ENCODE results near the gene TMEM247. TPM values are rescaled to one million over a fixed set of nuclear protein-coding genes. Genes with fewer than 3 reads are reported as not detected.
A peak's percentile ranks its signal among the peaks of the same experiment; 100 is the strongest.

Gene TMEM247
- total and polyA plus RNA-seq, 10 of the 15 experiments (the other 5 are each of a cell fraction or from before 2014, with no cell fraction given), result not detected

- Histone ChIP-seq H3K79me2 (ENCODE audit: control insufficient read depth, insufficient read depth, low read length) (no peaks in the 10 kb centered on the region), H3K27me3 (replicated peaks in 1 of 2; ENCODE audit: control insufficient read depth in 2 of 2, insufficient read depth in 2 of 2, low read length in 1 of 2) (no peaks in the 10 kb centered on the region), H3K4me1 (ENCODE audit: control insufficient read depth, insufficient read depth, low read length) (peaks cover 28% of the 10 kb centered on the region), H3K4me2 (ENCODE audit: control insufficient read depth, insufficient read depth) (no peak overlapping the region), H4K20me1 (ENCODE audit: control insufficient read depth, insufficient read depth) (no peaks in the 10 kb centered on the region; the same call in 1 of the 2 replicates), H3K36me3 (ENCODE audit: control insufficient read depth in 2 of 2, insufficient read depth in 2 of 2, low read length in 1 of 2) (no peaks in the 10 kb centered on the region), H2AFZ (ENCODE audit: control insufficient read depth, low read depth, low read length) (no peak overlapping the region), H3K9me3 (replicated peaks; ENCODE audit: control insufficient read depth, insufficient read depth, low read length) (no peaks in the 10 kb centered on the region), H3K9ac (ENCODE audit: control insufficient read depth, insufficient read depth, low read length) (no peak overlapping the region), H3K4me3 (no peak overlapping the region), H3K27ac (ENCODE audit: control insufficient read depth, insufficient read depth) (no peak overlapping the region)
- no peak for FAIRE-seq
- ChIA-PET POLR2A (interaction anchor here (0.6 kb wide), 1 partner anchor 13 kb away, joined by 4 read pairs; no protein-coding TSS in a partner anchor), RAD21 (ENCODE audit: unreplicated experiment) (interaction anchor here (1.0 to 1.7 kb wide), 2 partner anchors 48 to 164 kb away, joined by 4 to 5 read pairs; no protein-coding TSS in a partner anchor), CTCF (interaction anchor here (1.4 kb wide), 1 partner anchor 163 kb away, joined by 7 read pairs; no protein-coding TSS in a partner anchor), SMC1A (ENCODE audit: uncharacterized antibody, unreplicated experiment) (interaction anchor here (0.9 to 12.4 kb wide), 2 partner anchors 61 to 128 kb away, joined by 3 to 89 read pairs; no protein-coding TSS in a partner anchor)
- 67% methylated on average over 3 of the region's 3 CpGs for WGBS (ENCODE audit: insufficient coverage, insufficient replicate concordance, low lambda C conversion rate, missing lambda C conversion rate)
- no peak for TF ChIP-seq CHD4 (IDR thresholded peaks at IDR 0.05)
- ATAC-seq, result no peak
- intact Hi-C loops (cut with micrococcal nuclease; ENCODE audit: unreplicated experiment), result no loop called here
- no peak for DNase-seq (ENCODE audit: low read depth, low spot score)
- BruUV-seq (replicated peaks), result no TSS peak
- in situ Hi-C loops (cut with MboI), result no loop called here
These were observed 7.1 kb downstream of the TMEM247 start for GRCh38 chr2:46486436-46486835.

- WGBS (ENCODE audit: insufficient coverage, insufficient replicate concordance, low lambda C conversion rate, missing lambda C conversion rate), result 56% methylated on average over 8 of the region's 8 CpGs
- peak; percentile 4 for TF ChIP-seq USF1 (IDR thresholded peaks at IDR 0.05; ENCODE audit: borderline replicate concordance, extremely low read length, insufficient read depth, low read depth, low read length)
- no peak for TF ChIP-seq BRCA1 (IDR thresholded peaks at IDR 0.05; ENCODE audit: low read depth, low read length)
- H3K4me3 ChIP-seq, result no peak overlapping the region
- no peaks in the 10 kb centered on the region for H3K9me3 ChIP-seq (replicated peaks; ENCODE audit: control insufficient read depth, insufficient read depth, low read length)
- no peak for ATAC-seq
- no peak overlapping the region for H3K9ac ChIP-seq (ENCODE audit: control insufficient read depth, insufficient read depth, low read length)
- in situ Hi-C loops (cut with MboI), result no loop called here
- no peak overlapping the region for H3K27ac ChIP-seq (ENCODE audit: control insufficient read depth, insufficient read depth)
- no peak overlapping the region for H2AFZ ChIP-seq (ENCODE audit: control insufficient read depth, low read depth, low read length)
- SMC1A ChIA-PET (ENCODE audit: uncharacterized antibody, unreplicated experiment), result interaction anchor here (1.0 to 12.4 kb wide), 2 partner anchors 60 to 124 kb away, joined by 3 to 89 read pairs; no protein-coding TSS in a partner anchor
- intact Hi-C loops (cut with micrococcal nuclease; ENCODE audit: unreplicated experiment), result no loop called here
- CTCF ChIA-PET, result interaction anchor here (0.9 to 1.6 kb wide), 5 partner anchors 18 to 162 kb away, joined by 3 to 7 read pairs (median 5); no protein-coding TSS in a partner anchor
- no peak for DNase-seq (ENCODE audit: low read depth, low spot score)
- no peaks in the 10 kb centered on the region for H3K79me2 ChIP-seq (ENCODE audit: control insufficient read depth, insufficient read depth, low read length)
- no peaks in the 10 kb centered on the region for H3K27me3 ChIP-seq (replicated peaks in 1 of 2; ENCODE audit: control insufficient read depth in 2 of 2, insufficient read depth in 2 of 2, low read length in 1 of 2)
- no peaks in the 10 kb centered on the region for H3K36me3 ChIP-seq (ENCODE audit: control insufficient read depth in 2 of 2, insufficient read depth in 2 of 2, low read length in 1 of 2)
- H3K4me1 ChIP-seq (ENCODE audit: control insufficient read depth, insufficient read depth, low read length), result peaks cover 18% of the 10 kb centered on the region
- no peak overlapping the region for H3K4me2 ChIP-seq (ENCODE audit: control insufficient read depth, insufficient read depth)
- POLR2A ChIA-PET, result interaction anchor here (1.4 kb wide), 1 partner anchor 57 kb away, joined by 3 read pairs; no protein-coding TSS in a partner anchor
- RAD21 ChIA-PET (ENCODE audit: unreplicated experiment), result no interaction called here
- H4K20me1 ChIP-seq (ENCODE audit: control insufficient read depth, insufficient read depth), result no peaks in the 10 kb centered on the region; the same call in 1 of the 2 replicates
- BruUV-seq (replicated peaks), result no TSS peak
- FAIRE-seq, result no peak
These were observed 8.4 kb downstream of the TMEM247 start for GRCh38 chr2:46487667-46488335.

Measured in GM12878 (cell line).